ENCODE results near the gene GTPBP3.

The GTPBP3 gene

GRCh38 chr19:17302391-17303166, 34.8 kb upstream of the GTPBP3 start:
- no peak for TF ChIP-seq Cebpa-rat (IDR thresholded peaks at IDR 0.05)
- Histone ChIP-seq H3K4me2 (peak overlapping the region; percentile 99), H3K27ac (peak overlapping the region; percentile 87), H3K27me3 (no peaks in the 10 kb centered on the region), H3K9me3 (peaks cover 14% of the 10 kb centered on the region), H3K9ac (peak overlapping the region; percentile 88), H4K20me1 (peaks cover 19% of the 10 kb centered on the region; the same call in 1 of the 2 replicates), H3K4me3 (peak overlapping the region; percentile 83), H3K4me1 (peaks cover 48% of the 10 kb centered on the region), H3K36me3 (peaks cover 43% of the 10 kb centered on the region)

DNA sequence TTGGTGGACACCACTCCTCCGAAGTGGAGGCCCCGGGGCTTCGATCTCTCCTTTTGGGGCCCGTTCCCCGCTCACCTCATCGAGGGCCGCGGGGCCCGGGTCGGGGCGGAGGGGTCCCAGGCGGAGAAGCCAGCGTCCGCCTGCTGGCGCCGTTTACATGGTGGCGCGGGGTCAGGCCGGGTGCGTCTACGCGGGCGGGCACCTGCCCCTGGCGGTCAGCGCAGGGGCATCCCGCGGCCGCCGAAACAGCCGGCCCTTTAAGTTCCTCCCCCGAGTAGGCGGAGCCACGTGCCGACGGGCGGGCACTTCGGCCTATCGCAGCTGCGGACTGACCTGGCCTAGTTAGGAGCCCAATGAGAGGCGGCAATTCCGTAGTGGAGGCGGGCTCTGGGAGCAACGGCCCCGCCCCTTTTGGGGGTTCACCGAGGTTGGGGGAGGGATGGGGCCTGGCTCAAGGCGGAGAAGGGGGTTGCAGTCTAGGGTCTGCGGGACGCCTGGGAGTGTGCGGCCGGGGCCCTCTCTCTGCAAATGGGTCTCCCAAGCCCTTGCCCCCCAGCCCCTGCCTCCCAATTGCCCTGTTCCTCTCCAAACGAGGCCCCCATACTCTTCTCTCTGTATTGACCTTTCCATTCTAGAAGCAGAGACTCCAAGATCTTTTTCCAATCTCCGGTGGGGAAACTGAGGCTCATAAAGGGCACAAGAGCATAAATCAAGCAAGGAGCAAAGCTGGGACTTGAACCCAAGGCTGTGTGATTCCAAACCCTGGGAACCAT, 34.0 kb upstream of the GTPBP3 start, which contains the start of gene ABHD8:
ABHD8 (minus strand) TSS at position 259 of the 773 bp plus-strand sequence. CDS start 1,809 bp downstream, outside the sequence.
- Histone ChIP-seq H3K27me3 (no peaks in the 10 kb centered on the region), H3K9me3 (peaks cover 6% of the 10 kb centered on the region), H3K27ac (peak within 1 kb of the TSS; percentile 87), H3K9ac (peak within 1 kb of the TSS; percentile 88), H4K20me1 (peaks cover 19% of the 10 kb centered on the region; the same call in 1 of the 2 replicates), H3K4me3 (peak within 1 kb of the TSS; percentile 83), H3K4me2 (peak within 1 kb of the TSS; percentile 99), H3K36me3 (peaks cover 36% of the 10 kb centered on the region), H3K4me1 (peaks cover 56% of the 10 kb centered on the region)
- TF ChIP-seq Cebpa-rat (IDR thresholded peaks at IDR 0.05), result no peak

DNA sequence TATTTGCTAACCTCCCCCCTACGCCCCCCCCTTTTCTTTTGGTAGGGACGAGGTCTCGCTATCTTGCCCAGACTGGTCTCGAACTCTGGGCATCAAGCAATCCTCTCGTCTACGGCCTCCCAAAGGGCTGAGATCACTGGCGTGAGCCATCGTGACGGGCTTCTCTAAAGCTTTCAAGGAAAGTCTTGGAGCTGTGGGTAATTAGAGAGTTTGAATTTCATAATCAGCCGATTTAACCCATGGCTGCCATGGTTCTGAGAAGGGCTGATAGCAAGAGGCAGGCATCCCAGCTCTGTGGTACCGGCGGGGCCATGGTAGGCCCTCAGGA, 33.4 kb upstream of the GTPBP3 start:
- peaks cover 30% of the 10 kb centered on the region for H3K36me3 ChIP-seq
- peaks cover 19% of the 10 kb centered on the region; the same call in 1 of the 2 replicates for H4K20me1 ChIP-seq
- no peaks in the 10 kb centered on the region for H3K27me3 ChIP-seq
- peaks cover under 1% of the 10 kb centered on the region for H3K9me3 ChIP-seq
- H3K4me2 ChIP-seq, result peak overlapping the region; percentile 99
- TF ChIP-seq Cebpa-rat (IDR thresholded peaks at IDR 0.05), result no peak
- H3K4me1 ChIP-seq, result peaks cover 61% of the 10 kb centered on the region
- peak overlapping the region; percentile 87 for H3K27ac ChIP-seq
- peak overlapping the region; percentile 83; the same call in 1 of the 2 replicates for H3K4me3 ChIP-seq
- no peak overlapping the region; the same call in 1 of the 2 replicates for H3K9ac ChIP-seq

- Histone ChIP-seq H4K20me1 (peaks cover 21% of the 10 kb centered on the region; the same call in 1 of the 2 replicates), H3K4me3 (no peak overlapping the region), H3K4me1 (peaks cover 63% of the 10 kb centered on the region), H3K27ac (peak overlapping the region; percentile 87), H3K36me3 (peaks cover 25% of the 10 kb centered on the region), H3K4me2 (peak overlapping the region; percentile 99), H3K9ac (no peak overlapping the region), H3K27me3 (no peaks in the 10 kb centered on the region), H3K9me3 (no peaks in the 10 kb centered on the region)
- TF ChIP-seq Cebpa-rat (IDR thresholded peaks at IDR 0.05), result no peak
These were observed 32.8 kb upstream of the GTPBP3 start for GRCh38 chr19:17304386-17305215.

DNA sequence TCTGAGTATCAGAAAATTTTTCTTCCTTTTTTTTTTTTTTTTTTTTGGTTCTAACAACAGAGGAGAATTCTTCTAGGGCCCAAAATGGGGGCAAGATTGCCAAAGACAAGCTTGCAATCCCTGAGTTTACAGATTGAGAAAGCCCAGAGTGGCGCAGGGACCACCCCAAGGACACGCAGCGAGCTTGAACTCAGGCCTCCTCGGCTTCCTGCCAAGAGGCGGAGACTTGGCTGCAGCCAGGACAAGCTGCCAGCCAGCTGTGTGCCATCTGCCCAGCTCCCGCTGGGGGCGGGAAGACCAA, 32.2 kb upstream of the GTPBP3 start:
- Histone ChIP-seq H3K4me1 (peaks cover 66% of the 10 kb centered on the region), H3K4me2 (peak overlapping the region; percentile 99), H3K4me3 (no peak overlapping the region), H3K27me3 (no peaks in the 10 kb centered on the region), H3K9ac (no peak overlapping the region), H3K27ac (peak overlapping the region; percentile 87), H4K20me1 (peaks cover 26% of the 10 kb centered on the region; the same call in 1 of the 2 replicates), H3K36me3 (peaks cover 19% of the 10 kb centered on the region), H3K9me3 (no peaks in the 10 kb centered on the region)
- TF ChIP-seq Cebpa-rat (IDR thresholded peaks at IDR 0.05), result no peak

GRCh38 chr19:17305517-17306284, 31.7 kb upstream of the GTPBP3 start, which contains the start of gene MRPL34:
TSS of gene MRPL34 (plus strand) at chr19:17305872. CDS start at chr19:17305893, 21 bp downstream.
- Histone ChIP-seq H3K4me1 (peaks cover 72% of the 10 kb centered on the region), H3K4me3 (peak within 1 kb of the TSS; percentile 88), H3K36me3 (peaks cover 14% of the 10 kb centered on the region), H3K9me3 (no peaks in the 10 kb centered on the region), H3K27me3 (no peaks in the 10 kb centered on the region), H4K20me1 (peaks cover 29% of the 10 kb centered on the region), H3K9ac (peak within 1 kb of the TSS; percentile 94), H3K27ac (peak within 1 kb of the TSS; percentile 93), H3K4me2 (peak within 1 kb of the TSS; percentile 99)
- no peak for TF ChIP-seq Cebpa-rat (IDR thresholded peaks at IDR 0.05)

GRCh38 chr19:17306285-17306714, 31.1 kb upstream of the GTPBP3 start:
- Histone ChIP-seq H3K4me2 (peak overlapping the region; percentile 96), H3K27me3 (no peaks in the 10 kb centered on the region), H3K9me3 (no peaks in the 10 kb centered on the region), H3K4me1 (peaks cover 75% of the 10 kb centered on the region), H3K27ac (peak overlapping the region; percentile 93), H3K36me3 (peaks cover 12% of the 10 kb centered on the region), H3K9ac (peak overlapping the region; percentile 94), H3K4me3 (peak overlapping the region; percentile 88), H4K20me1 (peaks cover 29% of the 10 kb centered on the region)
- no peak for TF ChIP-seq Cebpa-rat (IDR thresholded peaks at IDR 0.05)

GRCh38 chr19:17307876-17308377, 29.4 kb upstream of the GTPBP3 start:
- Histone ChIP-seq H4K20me1 (peaks cover 35% of the 10 kb centered on the region), H3K9ac (no peak overlapping the region; the same call in 1 of the 2 replicates), H3K4me3 (no peak overlapping the region), H3K27ac (no peak overlapping the region), H3K36me3 (peaks cover 20% of the 10 kb centered on the region), H3K27me3 (no peaks in the 10 kb centered on the region), H3K9me3 (no peaks in the 10 kb centered on the region), H3K4me1 (peaks cover 66% of the 10 kb centered on the region), H3K4me2 (peak overlapping the region; percentile 96)
- no peak for TF ChIP-seq Cebpa-rat (IDR thresholded peaks at IDR 0.05)

Measured in BLaER1 (cell line).